GM12864 (cell line): ENCODE results near the gene HGF.

ENCODE experiments used
- DNase-seq: peaks from one replicate; pipeline ENCODE4 v3.0.0-alpha.2; 2011; ENCODE audit warnings: low read depth
- H3K4me3 ChIP-seq: 2 replicates; pipeline ENCODE4 v1.5.1; 2011; ENCODE audit warnings: mild to moderate bottlenecking, low read depth, low read length, control low read depth
- CTCF ChIP-seq: IDR thresholded peaks from 2 replicates; pipeline ENCODE4 v1.5.1; 2011; ENCODE audit warnings: low read depth, mild to moderate bottlenecking, moderate library complexity, low read length, control low read depth, inconsistent platforms; ENCODE audit errors: missing control alignments

HGF gene

DNA sequence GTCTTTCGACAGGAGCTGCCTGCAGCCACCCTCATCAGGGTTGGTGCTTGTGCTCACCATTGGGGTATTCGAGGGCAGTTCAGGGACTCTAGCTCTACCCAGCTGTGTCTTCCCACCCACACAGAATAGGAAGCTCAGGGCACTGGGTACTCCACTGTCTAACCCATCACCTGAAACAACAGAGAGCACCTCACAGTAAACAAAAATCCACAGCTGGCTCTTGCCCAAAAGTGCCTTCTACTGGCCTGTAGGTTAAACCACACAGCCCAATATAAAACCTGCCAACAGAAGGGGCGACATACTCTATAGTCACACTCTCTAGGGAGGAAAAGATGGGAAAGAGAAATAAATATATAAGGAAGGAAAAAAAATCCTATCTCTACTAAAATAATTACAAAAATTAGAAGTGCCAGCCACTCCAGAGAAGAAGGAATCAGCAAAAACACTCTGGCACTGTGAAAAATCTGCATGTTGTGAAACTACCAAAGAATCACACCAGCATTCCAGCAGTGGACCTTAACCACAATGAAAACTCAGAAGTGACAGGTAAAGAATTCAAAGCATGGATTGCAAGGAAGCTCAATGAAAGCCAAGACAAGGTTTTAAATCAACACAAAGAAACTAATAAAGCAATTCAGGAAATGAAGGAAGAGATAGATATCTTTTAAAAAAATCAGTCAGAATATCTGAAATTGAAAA, 110.0 kb downstream of the HGF start:
- DNase-seq: no peak

DNA sequence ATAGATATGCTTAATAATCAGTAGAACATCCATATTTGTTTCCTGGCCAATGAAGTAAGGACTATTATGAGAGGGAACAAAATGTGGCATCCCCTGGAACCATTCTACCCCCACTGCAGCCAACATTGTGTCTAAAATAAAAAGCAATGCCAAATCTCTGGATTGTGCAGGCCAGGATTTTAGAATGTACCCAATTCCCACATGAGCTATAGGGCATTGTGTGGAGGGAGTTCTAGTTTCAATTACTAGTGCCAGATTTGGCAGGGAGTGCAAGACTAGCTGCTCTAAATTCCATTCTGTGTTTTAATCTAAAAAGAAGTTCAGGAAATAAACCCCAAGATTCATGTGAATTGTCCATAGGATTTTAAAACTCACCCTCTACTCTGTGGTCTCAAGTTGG, 112.3 kb downstream of the HGF start:
- no peak for TF ChIP-seq CTCF
- DNase-seq: no peak
- no peak overlapping the region for H3K4me3 ChIP-seq

More for the DNA sequence above, 110.0 kb downstream of the HGF start:
- no peak overlapping the region for H3K4me3 ChIP-seq
- no peak for TF ChIP-seq CTCF

DNA sequence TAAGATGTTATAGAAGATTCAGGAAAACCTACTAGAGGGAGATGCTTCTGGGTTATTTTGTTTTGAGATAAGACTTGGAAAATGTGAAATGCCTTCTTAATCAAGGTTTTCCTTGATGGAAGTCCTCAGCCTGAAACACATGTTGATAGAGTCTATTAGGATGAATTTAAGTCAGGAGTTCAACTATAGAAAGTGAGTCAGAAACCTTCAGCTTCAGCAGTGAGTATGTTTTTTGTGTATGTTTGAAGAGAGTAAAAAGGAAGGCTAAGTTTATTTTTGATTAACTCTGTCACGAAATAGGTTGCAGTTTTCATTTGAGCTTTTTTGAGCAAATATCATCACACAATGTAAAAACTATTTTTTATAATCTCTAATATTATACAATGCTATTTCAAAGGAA, 114.6 kb downstream of the HGF start:
- no peak for DNase-seq

DNA sequence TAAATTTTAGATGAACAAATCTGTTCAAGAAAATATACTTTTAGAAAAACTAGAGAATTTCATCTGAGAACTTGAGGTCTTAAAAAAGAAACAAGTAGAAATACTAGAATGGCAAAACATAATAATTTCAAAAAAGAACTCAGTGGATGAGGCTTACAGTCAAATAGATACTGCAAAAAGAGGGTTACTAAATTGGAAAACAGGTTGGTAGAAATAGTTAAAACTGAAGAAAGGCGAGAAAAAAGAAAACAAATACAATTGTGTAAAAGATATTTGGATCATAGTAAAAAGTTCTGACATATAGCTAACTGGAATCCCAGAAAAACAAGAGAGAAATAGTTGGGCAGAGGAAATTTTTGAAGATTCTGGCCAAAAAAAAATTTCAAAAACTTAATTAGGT, 117.6 kb downstream of the HGF start:
- no peak for DNase-seq
- TF ChIP-seq CTCF: no peak
- H3K4me3 ChIP-seq: no peak overlapping the region

More for the DNA sequence above, 114.6 kb downstream of the HGF start:
- TF ChIP-seq CTCF: no peak
- H3K4me3 ChIP-seq: no peak overlapping the region
